ENCODE measurements around the gene ZBTB9. TPM values are rescaled to one million over a fixed set of nuclear protein-coding genes. Genes with fewer than 3 reads are reported as not detected.
"Not testable (repeated sequence)": the region's sequence is repeated elsewhere in the genome, so short reads cannot be mapped to it uniquely, and the experiment has no call there.

ZBTB9 gene
- polyA plus RNA-seq, 4 donors, result 9.2 to 17.6 (median 14.2) TPM

GRCh38 chr6:33458676-33459075 is 4.3 kb downstream of the ZBTB9 start:
- DNase-seq (ENCODE audit: low read depth in 4 of 4, low spot score in 3 of 4), result no peak

DNA sequence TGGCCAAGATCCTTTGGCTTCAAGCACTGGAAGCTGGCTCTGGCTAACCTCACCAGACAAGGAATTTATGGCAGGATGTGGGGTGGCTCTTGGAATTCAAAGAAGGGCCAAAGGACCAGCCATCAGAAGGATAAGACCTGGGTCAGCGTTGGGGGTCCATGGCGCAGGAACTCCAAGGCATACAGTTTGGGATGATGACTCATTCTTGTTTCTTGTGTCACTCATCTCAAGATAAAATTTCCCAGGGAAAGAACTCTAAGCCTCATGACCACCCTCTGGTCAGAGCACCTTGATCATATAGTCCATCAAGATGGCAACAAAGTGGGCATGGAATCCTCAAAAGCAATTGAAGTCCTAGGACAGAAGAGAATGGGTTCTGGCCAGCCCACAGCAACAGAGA is 4.8 kb downstream of the ZBTB9 start:
- no peak for DNase-seq (ENCODE audit: low read depth in 4 of 4, low spot score in 3 of 4)

DNA sequence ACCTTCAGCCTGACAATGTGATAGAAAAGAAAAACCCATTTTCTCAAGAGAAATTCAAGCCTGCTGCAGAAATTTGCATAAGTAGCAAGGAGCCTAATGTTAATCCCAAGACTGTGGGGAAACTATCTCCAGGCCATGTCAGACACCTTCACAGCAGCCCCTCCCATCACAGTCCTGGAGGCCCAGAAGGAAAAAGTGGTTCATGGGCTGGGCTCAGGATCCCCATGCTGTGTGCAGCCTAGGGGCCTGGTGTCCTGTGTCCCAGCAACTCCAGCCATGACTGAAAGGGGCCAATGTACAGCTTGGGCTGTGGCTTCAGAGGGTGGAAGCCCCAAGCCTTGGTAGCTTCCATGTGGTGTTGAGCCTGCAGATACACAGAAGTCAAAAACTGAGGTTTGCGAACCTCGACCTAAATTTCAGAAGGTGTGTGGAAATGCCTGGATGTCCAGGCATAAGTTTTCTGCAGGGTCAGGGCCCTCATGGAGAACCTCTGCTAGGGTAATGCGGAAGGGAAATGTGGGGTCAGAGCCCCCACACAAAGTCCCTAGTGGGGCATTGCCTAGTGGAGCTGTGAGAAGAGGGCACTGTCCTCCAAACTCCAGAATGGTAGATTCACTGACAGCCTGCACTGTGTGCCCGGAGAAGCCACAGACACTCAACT is 11.8 kb downstream of the ZBTB9 start:
- no peak for DNase-seq (ENCODE audit: low read depth in 4 of 4, low spot score in 3 of 4)

DNA sequence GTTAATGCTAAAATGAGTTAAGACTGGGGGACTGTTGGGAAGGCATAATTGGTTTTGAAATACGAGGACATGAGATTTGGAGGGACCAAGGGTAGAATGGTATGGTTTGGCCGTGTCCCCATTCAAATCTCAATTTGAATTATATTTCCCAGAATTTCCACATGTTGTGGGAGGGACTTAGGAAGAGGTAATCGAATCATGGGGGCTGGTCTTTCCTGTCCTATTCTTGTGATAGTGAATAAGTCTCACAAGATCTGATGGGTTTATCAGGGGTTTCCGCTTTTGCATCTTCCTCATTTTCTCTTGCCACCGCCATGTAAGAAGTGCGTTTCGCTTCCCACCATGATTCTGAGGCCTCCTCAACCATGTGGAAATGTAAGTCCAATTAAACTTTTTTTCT is 12.7 kb downstream of the ZBTB9 start:
- DNase-seq (ENCODE audit: low read depth in 4 of 4, low spot score in 3 of 4), result no peak

GRCh38 chr6:33469661-33470060 is 15.3 kb downstream of the ZBTB9 start:
- DNase-seq (ENCODE audit: low read depth in 4 of 4, low spot score in 3 of 4), result no peak

DNA sequence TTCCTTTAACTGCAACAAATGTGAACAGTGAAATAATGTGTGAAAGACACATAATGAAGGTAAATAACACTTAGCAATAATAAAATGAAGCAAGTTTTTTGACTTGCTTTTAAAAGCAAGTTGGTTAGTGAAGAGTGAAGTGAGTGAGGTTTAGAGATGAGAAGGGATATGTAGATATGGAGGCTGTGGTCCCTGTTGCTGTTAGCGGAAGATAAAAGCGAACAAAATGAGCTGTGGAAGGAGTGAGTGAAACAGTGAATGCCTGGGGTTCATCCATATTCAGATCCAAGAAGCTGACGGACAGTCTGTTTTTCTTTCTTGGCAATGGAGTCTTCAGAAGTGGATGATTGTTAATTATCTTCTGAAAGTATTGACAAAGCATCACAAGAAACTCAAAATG is 23.5 kb downstream of the ZBTB9 start:
- no peak for DNase-seq (ENCODE audit: low read depth in 4 of 4, low spot score in 3 of 4)

GRCh38 chr6:33481192-33481591 is 26.8 kb downstream of the ZBTB9 start:
- no peak for DNase-seq (ENCODE audit: low read depth in 4 of 4, low spot score in 3 of 4)

- not testable (repeated sequence) for DNase-seq (ENCODE audit: low read depth in 4 of 4, low spot score in 3 of 4)
These were observed 28.2 kb downstream of the ZBTB9 start for GRCh38 chr6:33482620-33483019.

DNA sequence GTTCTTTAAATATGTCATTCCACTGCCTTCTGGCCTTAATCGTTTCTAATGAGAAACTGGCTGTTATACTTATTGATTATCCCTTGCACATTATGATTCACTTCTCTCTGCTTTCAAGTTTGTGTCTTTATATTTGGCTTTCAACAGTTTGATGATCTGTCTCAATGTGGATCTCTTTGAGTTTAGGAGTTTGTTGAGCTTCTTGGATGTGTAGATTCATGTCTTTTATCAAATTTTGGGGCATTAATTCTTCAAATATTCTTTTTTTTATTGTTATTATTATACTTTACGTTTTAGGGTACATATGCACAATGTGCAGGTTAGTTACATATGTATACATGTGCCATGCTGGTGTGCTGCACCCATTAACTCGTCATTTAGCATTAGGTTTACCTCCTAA is 29.3 kb downstream of the ZBTB9 start:
- DNase-seq (ENCODE audit: low read depth in 4 of 4, low spot score in 3 of 4), result no peak

DNA sequence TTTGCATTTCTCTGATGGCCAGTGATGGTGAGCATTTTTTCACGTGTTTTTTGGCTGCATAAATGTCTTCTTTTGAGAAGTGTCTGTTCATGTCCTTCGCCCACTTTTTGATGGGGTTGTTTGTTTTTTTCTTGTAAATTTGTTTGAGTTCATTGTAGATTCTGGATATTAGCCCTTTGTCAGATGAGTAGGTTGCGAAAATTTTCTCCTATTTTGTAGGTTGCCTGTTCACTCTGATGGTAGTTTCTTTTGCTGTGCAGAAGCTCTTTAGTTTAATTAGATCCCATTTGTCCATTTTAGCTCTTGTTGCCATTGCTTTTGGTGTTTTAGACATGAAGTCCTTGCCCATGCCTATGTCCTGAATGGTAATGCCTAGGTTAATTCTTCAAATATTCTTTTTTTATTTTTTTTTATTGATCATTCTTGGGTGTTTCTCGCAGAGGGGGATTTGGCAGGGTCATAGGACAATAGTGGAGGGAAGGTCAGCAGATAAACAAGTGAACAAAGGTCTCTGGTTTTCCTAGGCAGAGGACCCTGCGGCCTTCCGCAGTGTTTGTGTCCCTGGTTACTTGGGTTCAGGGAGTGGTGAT is 30.4 kb downstream of the ZBTB9 start:
- DNase-seq (ENCODE audit: low read depth in 4 of 4, low spot score in 3 of 4), result not testable (repeated sequence)

DNA sequence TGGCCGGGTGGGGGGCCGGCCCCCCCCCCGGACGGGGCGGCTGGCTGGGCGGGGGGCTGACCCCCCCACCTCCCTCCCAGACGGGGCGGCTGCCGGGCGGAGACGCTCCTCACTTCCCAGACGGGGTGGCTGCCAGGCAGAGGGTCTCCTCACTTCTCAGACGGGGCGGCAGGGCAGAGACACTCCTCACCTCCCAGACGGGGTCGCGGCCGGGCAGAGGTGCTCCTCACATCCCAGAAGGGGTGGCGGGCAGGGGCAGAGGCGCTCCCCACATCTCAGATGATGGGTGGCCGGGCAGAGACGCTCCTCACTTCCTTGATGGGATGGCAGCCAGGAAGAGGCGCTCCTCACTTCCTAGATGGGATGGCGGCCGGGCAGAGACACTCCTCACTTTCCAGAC is 31.3 kb downstream of the ZBTB9 start:
- DNase-seq (ENCODE audit: low read depth in 4 of 4, low spot score in 3 of 4), result not testable (repeated sequence)

- DNase-seq (ENCODE audit: low read depth in 4 of 4, low spot score in 3 of 4), result no peak
These were observed 34.0 kb downstream of the ZBTB9 start for GRCh38 chr6:33488339-33488738.

DNA sequence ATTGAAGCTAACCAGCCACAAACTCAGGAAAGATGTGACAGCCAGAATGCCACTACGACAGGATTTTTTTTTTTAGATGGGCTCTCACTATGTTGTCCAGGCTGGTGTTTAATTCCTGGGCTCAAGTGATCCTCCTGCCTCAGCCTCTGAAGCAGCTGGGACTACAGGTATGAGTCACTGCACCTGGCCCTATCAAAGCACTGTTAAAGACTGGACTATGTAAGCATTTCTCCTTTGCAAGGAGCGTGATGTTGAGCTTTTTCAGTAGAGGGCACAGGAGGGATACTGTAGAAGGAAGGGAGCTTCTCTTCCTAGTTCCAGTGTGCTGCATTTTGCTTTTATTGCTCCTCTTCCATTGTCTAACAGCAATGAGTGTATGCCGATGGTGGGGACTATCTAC is 35.8 kb downstream of the ZBTB9 start:
- DNase-seq (ENCODE audit: low read depth in 4 of 4, low spot score in 3 of 4), result no peak

DNA sequence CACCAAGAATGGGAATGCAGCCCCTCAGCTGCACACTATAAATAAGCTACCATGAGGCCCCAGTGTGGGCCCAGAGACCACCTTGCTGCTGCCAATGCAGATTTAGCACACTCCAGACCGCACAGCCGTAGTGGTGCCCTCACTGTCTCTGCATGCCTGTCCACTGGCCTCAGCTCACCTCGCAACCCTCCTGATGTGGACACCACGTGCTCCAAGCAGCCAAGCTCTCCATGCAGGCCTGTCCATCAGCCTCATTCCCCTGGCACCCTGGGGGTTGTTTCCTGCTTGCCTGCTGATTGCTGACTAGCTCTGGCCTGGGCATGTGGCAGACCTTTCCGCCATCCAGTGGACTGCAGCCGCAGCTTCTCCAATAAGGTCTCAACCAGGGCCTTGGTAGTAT is 36.2 kb downstream of the ZBTB9 start:
- no peak for DNase-seq (ENCODE audit: low read depth in 4 of 4, low spot score in 3 of 4)

DNA sequence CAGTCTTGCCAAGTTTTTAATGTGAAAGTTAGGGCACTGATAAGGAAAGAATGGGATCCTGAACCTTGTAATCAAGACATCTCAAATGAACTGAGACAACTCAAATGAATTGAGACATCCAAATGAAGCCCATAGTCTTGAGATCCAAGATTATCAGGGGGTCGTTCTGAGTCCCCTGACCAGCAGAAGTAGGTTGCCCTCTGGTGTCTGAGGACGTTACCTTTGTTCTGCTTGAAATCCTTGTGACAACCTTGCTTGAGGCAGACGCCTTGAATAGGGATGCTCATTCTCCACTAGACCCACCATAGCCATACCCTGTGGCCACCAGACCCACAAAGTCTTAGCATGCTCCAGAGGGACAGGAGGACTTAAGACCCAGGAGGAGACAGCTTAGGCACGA is 37.7 kb downstream of the ZBTB9 start:
- DNase-seq (ENCODE audit: low read depth in 4 of 4, low spot score in 3 of 4), result no peak

- no peak for DNase-seq (ENCODE audit: low read depth in 4 of 4, low spot score in 3 of 4)
These were observed 42.8 kb downstream of the ZBTB9 start for GRCh38 chr6:33497157-33497556.

DNA sequence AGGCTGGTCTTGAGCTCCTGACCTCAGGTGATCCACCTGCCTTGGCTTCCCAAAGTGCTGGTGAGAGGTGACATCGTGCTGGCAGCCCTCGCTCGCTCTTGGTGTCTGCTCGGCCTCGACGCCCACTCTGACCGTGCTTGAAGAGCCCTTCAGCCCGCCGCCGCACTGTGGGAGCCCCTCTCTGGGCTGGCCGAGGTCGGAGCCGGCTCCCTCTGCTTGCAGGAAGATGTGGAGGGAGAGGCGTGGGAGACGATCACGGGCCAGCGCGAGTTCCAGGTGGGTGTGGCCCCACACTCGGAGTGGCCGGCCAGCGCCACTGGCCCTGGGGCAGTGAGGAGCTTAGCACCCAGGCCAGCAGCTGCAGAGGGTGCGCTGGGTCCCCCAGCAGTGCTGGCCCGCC is 48.1 kb downstream of the ZBTB9 start:
- no peak for DNase-seq (ENCODE audit: low read depth in 4 of 4, low spot score in 3 of 4)

DNA sequence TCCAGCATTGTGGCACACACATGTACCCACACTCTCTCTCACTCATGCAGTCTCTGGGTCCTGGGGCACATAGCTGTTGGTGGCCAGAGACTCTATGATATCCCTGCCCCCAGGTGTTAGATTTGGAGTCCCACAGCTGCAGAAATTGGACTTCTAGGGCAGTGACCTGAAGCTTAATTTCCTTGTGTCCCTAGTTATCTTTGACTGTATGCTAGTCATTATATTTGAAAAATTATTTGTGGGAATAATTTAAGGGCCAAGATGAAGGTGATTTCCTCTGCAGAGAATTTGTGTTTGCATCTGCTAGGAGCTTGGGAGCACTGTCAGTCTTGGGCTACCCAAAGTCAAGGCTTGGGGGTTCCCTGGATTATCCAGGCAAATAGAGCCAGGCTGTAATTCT is 50.1 kb downstream of the ZBTB9 start:
- DNase-seq (ENCODE audit: low read depth in 4 of 4, low spot score in 3 of 4), result no peak

DNA sequence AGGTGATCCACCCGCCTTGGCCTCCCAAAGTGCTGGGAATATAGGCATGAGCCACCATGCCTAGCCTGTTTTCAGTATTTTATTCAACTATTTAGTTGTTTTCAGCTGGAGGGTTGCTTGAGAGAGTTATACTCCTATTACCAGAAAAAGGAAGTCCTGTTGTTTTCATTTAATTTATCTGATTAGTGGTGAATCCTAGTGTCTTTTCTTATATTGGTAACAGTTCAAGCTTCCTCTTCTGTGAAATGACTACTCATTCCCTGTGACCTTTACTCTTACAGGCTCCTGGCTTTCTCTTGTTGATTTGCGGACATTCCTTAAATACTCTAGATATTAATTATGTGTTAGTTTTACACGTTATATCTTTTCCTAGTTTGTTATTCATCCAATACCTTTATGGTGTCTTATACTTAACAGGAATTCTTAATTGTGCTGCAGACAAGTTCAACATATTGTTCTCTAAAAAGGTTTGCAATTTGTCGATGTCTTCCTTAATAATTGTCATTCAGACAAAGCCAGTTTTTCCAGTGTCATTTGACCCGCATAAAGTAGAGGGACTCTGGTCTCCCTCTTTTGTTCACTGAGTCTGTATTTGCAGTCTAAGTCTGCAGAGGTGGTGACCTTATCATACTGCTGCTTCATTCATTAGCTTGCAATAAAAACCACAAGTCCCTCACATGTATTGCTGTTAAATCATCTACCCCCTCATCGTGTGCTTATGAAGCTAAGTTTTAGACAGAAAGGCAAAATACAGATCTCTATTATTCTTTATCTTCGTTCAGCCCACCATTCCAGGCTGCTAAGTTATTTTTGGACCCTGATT is 51.4 kb downstream of the ZBTB9 start:
- DNase-seq (ENCODE audit: low read depth in 4 of 4, low spot score in 3 of 4), result no peak
